Astrocyte of the spinal cord (primary cell): ENCODE data around the gene KCNT1.

ENCODE experiments used
- DNase-seq: peaks from one replicate; pipeline ENCODE4 v3.0.0; 2011; ENCODE audit warnings: low read depth, low spot score
- H3K4me3 ChIP-seq: 2 replicates; pipeline ENCODE4 v1.5.1; 2011; ENCODE audit warnings: low read depth, mild to moderate bottlenecking, low read length, moderate library complexity
- in situ Hi-C: cut with HindIII; loops from 2 replicates; pipeline ENCODE4 v1.10.0; 2017; ENCODE audit warnings: low sequenced_read_pairs
- TF ChIP-seq, protein P1 (sequence below): IDR thresholded peaks from 2 replicates; pipeline ENCODE4 v1.5.1; 2012; ENCODE audit warnings: low read depth, mild to moderate bottlenecking, low read length, inconsistent platforms

KCNT1 gene

GRCh38 chr9:135673941-135674340, 28.0 kb upstream of the KCNT1 start:
- no peak overlapping the region for H3K4me3 ChIP-seq
- no peak for DNase-seq
- TF ChIP-seq, protein P1, sequence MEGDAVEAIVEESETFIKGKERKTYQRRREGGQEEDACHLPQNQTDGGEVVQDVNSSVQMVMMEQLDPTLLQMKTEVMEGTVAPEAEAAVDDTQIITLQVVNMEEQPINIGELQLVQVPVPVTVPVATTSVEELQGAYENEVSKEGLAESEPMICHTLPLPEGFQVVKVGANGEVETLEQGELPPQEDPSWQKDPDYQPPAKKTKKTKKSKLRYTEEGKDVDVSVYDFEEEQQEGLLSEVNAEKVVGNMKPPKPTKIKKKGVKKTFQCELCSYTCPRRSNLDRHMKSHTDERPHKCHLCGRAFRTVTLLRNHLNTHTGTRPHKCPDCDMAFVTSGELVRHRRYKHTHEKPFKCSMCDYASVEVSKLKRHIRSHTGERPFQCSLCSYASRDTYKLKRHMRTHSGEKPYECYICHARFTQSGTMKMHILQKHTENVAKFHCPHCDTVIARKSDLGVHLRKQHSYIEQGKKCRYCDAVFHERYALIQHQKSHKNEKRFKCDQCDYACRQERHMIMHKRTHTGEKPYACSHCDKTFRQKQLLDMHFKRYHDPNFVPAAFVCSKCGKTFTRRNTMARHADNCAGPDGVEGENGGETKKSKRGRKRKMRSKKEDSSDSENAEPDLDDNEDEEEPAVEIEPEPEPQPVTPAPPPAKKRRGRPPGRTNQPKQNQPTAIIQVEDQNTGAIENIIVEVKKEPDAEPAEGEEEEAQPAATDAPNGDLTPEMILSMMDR, result no peak
- in situ Hi-C loops, result no loop called here

DNA sequence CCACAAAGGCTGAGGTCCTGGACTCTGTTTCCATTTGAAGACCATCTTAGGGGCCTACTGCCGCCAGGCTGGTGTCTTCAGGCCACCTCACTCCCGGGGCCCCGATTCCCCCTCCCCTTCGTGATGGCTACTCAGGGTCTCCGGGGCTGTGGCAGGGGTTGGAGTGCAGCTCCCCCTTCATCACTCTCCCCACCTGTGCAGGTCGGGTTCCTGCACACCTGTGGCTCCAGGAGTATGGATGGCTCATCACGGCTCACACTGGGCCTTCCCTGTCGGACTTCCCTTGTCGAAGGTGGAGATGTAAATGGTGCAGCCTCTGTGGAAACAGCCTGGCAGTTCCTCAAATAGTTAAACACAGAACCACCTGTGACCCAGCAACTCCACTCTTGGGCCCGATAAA, 27.0 kb upstream of the KCNT1 start:
- TF ChIP-seq, protein P1, result no peak
- no peak overlapping the region for H3K4me3 ChIP-seq
- in situ Hi-C loops, result no loop called here
- DNase-seq, result no peak

DNA sequence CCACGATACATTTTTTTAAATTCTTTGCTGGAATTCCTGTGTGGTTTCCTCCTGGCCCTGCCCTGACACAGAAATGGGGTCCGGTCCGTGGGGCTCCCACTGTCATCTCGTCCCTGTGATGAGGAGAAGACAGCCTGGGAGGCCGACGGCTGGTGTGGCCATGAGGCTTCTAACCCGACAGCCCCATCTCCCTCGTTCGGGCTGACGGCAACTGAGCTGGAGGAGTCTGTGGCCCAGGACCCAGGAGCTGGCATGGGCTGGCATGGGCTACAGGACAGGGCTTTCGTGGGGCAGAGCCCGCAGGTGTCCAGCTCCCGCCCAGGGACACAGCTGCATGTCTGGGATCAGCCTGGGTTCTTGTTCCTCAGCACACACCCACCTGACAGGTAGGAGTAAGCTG, 25.1 kb upstream of the KCNT1 start:
- TF ChIP-seq, protein P1, result no peak
- in situ Hi-C loops, result no loop called here
- no peak overlapping the region for H3K4me3 ChIP-seq
- DNase-seq, result no peak

DNA sequence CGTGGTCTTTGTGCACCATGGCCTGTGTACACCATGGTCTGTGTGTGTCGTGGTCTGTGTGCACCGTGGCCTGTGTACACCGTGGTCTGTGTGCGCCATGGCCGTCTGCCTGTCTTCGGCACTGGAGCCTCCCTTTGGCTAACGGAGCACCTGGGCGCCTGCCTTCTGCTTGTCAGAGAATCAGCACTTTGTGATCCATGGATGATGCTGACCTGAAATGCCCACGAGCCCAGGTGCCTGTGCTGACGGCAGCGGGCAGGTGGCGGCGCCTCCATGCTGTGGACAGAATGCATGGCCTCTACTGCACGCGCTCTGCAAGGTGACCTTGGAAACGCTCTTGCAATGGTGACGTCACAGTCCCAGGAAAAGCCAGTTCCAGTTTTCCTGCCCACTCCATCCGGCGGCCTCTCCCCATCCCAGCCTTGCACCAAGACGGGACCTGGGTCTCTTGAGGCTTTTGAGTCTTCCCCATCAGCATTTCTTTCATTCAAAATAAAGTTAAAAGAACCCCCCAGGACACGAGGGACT, 24.3 kb upstream of the KCNT1 start:
- H3K4me3 ChIP-seq, result no peak overlapping the region

DNA sequence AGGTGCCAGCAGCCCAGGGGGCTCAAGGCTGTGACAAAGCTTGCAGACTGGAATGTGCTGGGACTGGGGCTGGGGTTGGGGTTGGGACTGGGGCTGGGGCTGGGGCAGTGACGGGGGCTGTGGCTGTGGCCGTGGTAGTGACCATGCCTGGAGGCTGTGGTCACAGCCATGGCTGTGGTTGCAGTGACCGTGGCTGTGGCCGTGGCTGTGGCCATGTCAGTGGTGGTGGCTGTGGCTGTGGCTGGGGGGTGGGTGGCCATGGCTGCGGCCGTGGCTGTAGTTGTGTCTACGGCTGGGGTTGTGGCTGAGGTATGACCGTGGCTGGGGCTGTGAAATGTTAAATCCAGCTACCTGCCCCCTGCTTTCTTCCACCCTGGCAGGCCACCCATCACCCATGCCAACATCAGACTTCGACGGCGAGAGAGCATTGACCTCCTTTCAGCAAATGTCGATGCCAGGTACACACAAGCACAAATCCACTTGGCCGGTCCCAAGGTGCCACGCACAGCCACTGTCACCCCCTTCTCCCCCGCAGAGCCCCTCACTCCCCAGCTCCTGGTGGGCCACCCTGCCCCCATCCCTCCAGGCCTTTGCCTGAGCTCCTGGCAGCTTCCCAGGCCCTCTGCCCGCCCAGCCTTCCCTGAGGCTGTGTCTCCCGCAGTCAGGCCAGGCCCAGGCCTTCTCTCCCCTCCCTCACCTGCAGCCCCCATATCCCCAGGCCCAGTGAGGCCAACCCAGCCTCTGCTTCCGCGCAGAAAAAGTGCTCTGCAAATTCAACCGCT, 23.6 kb upstream of the KCNT1 start:
- DNase-seq, result no peak
- in situ Hi-C loops, result no loop called here
- TF ChIP-seq, protein P1, result no peak
- H3K4me3 ChIP-seq, result no peak overlapping the region

More for the DNA sequence above, 24.3 kb upstream of the KCNT1 start:
- DNase-seq, result no peak
- TF ChIP-seq, protein P1, result no peak
- in situ Hi-C loops, result no loop called here

DNA sequence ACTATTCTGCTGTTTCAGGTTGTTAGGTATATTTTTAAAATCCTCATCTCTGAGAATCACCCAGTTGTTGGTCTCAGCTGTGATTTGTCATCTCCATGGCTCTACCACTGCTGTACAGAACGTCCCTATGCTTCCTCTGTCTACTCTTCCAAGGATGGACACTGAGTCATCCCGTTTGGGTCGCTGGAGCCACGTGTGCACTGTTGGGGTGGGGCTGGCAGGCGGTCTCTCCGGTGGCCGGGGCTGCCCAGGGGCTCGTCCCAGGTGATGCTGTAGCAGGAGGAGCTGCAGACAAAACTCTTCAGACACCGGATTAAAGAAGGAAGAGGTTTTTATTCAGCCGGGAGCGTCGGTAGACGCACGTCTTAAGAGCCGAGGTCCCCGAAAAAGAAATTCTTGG, 21.9 kb upstream of the KCNT1 start:
- TF ChIP-seq, protein P1, result no peak
- no peak overlapping the region for H3K4me3 ChIP-seq
- in situ Hi-C loops, result no loop called here
- DNase-seq, result no peak
